H9 (cell line): ENCODE results near the gene CYP2R1. TPM values are rescaled to one million over a fixed set of nuclear protein-coding genes. Genes with fewer than 3 reads are reported as not detected.

Experiments
- DNase-seq: peaks from one replicate; pipeline ENCODE4 v3.0.0-alpha.2; 2017
- H2AFZ ChIP-seq: one replicate; pipeline ENCODE4 v1.6.1; 2013; ENCODE audit warnings: mild to moderate bottlenecking, low read length, control low read depth, moderate library complexity
- H2AK5ac ChIP-seq: 2 replicates; pipeline ENCODE4 v1.6.1; 2013; ENCODE audit warnings: low read length, control low read depth, mixed read lengths; ENCODE audit not compliant: insufficient read length
- H2BK120ac ChIP-seq: one replicate; pipeline ENCODE4 v1.6.1; 2013; ENCODE audit warnings: low read depth, mild to moderate bottlenecking, low read length, control low read depth, inconsistent platforms; ENCODE audit not compliant: poor library complexity, severe bottlenecking
- H2BK12ac ChIP-seq: 2 replicates; pipeline ENCODE4 v1.6.1; 2013; ENCODE audit warnings: low read length, control low read depth, mixed read lengths, low read depth; ENCODE audit not compliant: insufficient read length
- H2BK15ac ChIP-seq: 2 replicates; pipeline ENCODE4 v1.6.1; 2013; ENCODE audit warnings: low read depth, low read length, control low read depth
- H2BK20ac ChIP-seq: one replicate; pipeline ENCODE4 v1.6.1; 2013; ENCODE audit warnings: low read depth, mild to moderate bottlenecking, low read length, control low read depth, inconsistent platforms; ENCODE audit not compliant: poor library complexity, severe bottlenecking
- H2BK5ac ChIP-seq: 2 replicates; pipeline ENCODE4 v1.6.1; 2013; ENCODE audit warnings: low read length, control low read depth, mixed read lengths; ENCODE audit not compliant: insufficient read length
- H3K14ac ChIP-seq: 2 replicates; pipeline ENCODE4 v1.6.1; 2013; ENCODE audit warnings: low read length, control low read depth; ENCODE audit not compliant: insufficient read depth
- H3K18ac ChIP-seq: 2 replicates; pipeline ENCODE4 v1.6.1; 2013; ENCODE audit warnings: low read depth, mild to moderate bottlenecking, mixed read lengths, low read length, control low read depth; ENCODE audit not compliant: insufficient read length
- H3K23ac ChIP-seq: 2 replicates; pipeline ENCODE4 v1.6.1; 2013; ENCODE audit warnings: low read length, control low read depth, mixed read lengths, low read depth; ENCODE audit not compliant: insufficient read length
- H3K23me2 ChIP-seq: 2 replicates; pipeline ENCODE4 v1.6.1; 2013; ENCODE audit warnings: low read depth, mild to moderate bottlenecking, mixed read lengths, low read length, control low read depth; ENCODE audit not compliant: insufficient read length, poor library complexity, severe bottlenecking
- H3K27ac ChIP-seq: 2 replicates; pipeline ENCODE4 v1.5.1; 2013; ENCODE audit warnings: low read length, control low read depth, mixed read lengths, low read depth; ENCODE audit not compliant: insufficient read length
- H3K27me3 ChIP-seq: 2 replicates; pipeline ENCODE4 v1.6.1; 2013; ENCODE audit warnings: low read length, control low read depth, inconsistent platforms; ENCODE audit not compliant: insufficient read depth
- H3K4ac ChIP-seq: 2 replicates; pipeline ENCODE4 v1.6.1; 2013; ENCODE audit warnings: low read depth, mild to moderate bottlenecking, control low read depth, inconsistent platforms, low read length, moderate library complexity
- H3K4me1 ChIP-seq: 2 replicates; pipeline ENCODE4 v1.6.1; 2013; ENCODE audit warnings: low read length, control low read depth, inconsistent platforms; ENCODE audit not compliant: insufficient read depth
- H3K4me2 ChIP-seq: 2 replicates; pipeline ENCODE4 v1.6.1; 2013; ENCODE audit warnings: low read length, control low read depth, mixed read lengths; ENCODE audit not compliant: insufficient read length, insufficient read depth
- H3K56ac ChIP-seq: 2 replicates; pipeline ENCODE4 v1.6.1; 2013; ENCODE audit warnings: low read depth, mild to moderate bottlenecking, mixed read lengths, low read length, control low read depth; ENCODE audit not compliant: insufficient read length
- H3K79me1 ChIP-seq: 2 replicates; pipeline ENCODE4 v1.6.1; 2013; ENCODE audit warnings: low read depth, mild to moderate bottlenecking, moderate library complexity, low read length, control low read depth, inconsistent platforms; ENCODE audit not compliant: insufficient read depth, poor library complexity, severe bottlenecking
- H3K79me2 ChIP-seq: 2 replicates; pipeline ENCODE4 v1.6.1; 2013; ENCODE audit warnings: low read length, control low read depth, inconsistent platforms; ENCODE audit not compliant: insufficient read depth
- H3K9ac ChIP-seq: 2 replicates; pipeline ENCODE4 v1.6.1; 2013; ENCODE audit warnings: low read length, control low read depth, mixed read lengths; ENCODE audit not compliant: insufficient read length; ENCODE audit errors: extremely low read depth
- H3K9me3 ChIP-seq: one replicate; pipeline ENCODE4 v1.6.1; 2013; ENCODE audit warnings: low read depth, low read length, inconsistent platforms; ENCODE audit not compliant: control insufficient read depth
- H3T11ph ChIP-seq: one replicate; pipeline ENCODE4 v1.6.1; 2013; ENCODE audit warnings: mild to moderate bottlenecking, low read length, control low read depth, inconsistent platforms
- H4K20me1 ChIP-seq: one replicate; pipeline ENCODE4 v1.6.1; 2013; ENCODE audit not compliant: control insufficient read depth, insufficient read length, insufficient read depth
- H4K5ac ChIP-seq: 2 replicates; pipeline ENCODE4 v1.6.1; 2013; ENCODE audit warnings: low read depth, mild to moderate bottlenecking, mixed read lengths, low read length, control low read depth; ENCODE audit not compliant: insufficient read length
- H4K8ac ChIP-seq: replicated peaks from 2 replicates; pipeline ENCODE4 v1.6.1; 2013; ENCODE audit warnings: low read length, control low read depth, mixed read lengths, low read depth; ENCODE audit not compliant: insufficient read length
- H4K91ac ChIP-seq: 2 replicates; pipeline ENCODE4 v1.6.1; 2013; ENCODE audit warnings: low read depth, mild to moderate bottlenecking, moderate library complexity, mixed read lengths, low read length, control low read depth; ENCODE audit not compliant: insufficient read length
- H3K27ac Mint-ChIP-seq, 3 experiments: 2 replicates in 2 of 3; 3 replicates in 1 of 3; pipeline ENCODE4 v1.8.0; 2020 to 2021; ENCODE audit warnings: mixed read lengths in 3 of 3, mild to moderate bottlenecking in 1 of 3, moderate library complexity in 1 of 3
- H3K27me3 Mint-ChIP-seq: 2 replicates; pipeline ENCODE4 v1.8.0; 2021; ENCODE audit warnings: low read depth, mild to moderate bottlenecking, moderate library complexity, mixed read lengths
- H3K36me3 Mint-ChIP-seq, 3 experiments: 2 replicates in 2 of 3; 3 replicates in 1 of 3; pipeline ENCODE4 v1.8.0; 2020 to 2021; ENCODE audit warnings: low read depth in 3 of 3, mixed read lengths in 3 of 3; ENCODE audit not compliant: insufficient read depth in 1 of 3
- H3K4me1 Mint-ChIP-seq, 2 experiments: 2 replicates each; pipeline ENCODE4 v1.8.0; 2020; ENCODE audit warnings: mixed read lengths in 2 of 2
- H3K4me3 Mint-ChIP-seq, 2 experiments: 2 replicates in 1 of 2; 3 replicates in 1 of 2; pipeline ENCODE4 v1.8.0; 2020 to 2021; ENCODE audit warnings: mild to moderate bottlenecking in 2 of 2, mixed read lengths in 2 of 2, moderate library complexity in 1 of 2
- H3K9me3 Mint-ChIP-seq, 2 experiments: 2 replicates in 1 of 2; 3 replicates in 1 of 2; pipeline ENCODE4 v1.8.0; 2020; ENCODE audit warnings: mild to moderate bottlenecking in 2 of 2, mixed read lengths in 2 of 2, moderate library complexity in 1 of 2
- WGBS: extraction: QIAGEN DNeasy Blood & Tissue Kit; methylation state at CpG from one replicate; pipeline ENCODE4 v1.1.7; 2013; ENCODE audit warnings: missing lambda C conversion rate, low lambda C conversion rate, mixed read lengths; ENCODE audit not compliant: insufficient read length; ENCODE audit errors: extremely low coverage; 5-methylcytosine and 5-hydroxymethylcytosine counted together
- total RNA-seq: library from RNA; stranded (reverse); gene quantifications from 2 replicates; pipeline ENCODE4 v1.2.1, GENCODE V29; 2021
- TF ChIP-seq, protein P1 (sequence below): fragments of 200-600 bp; sonication (generic); conservative IDR thresholded peaks from 3 replicates; pipeline ENCODE4 v1.8.0; 2021; ENCODE audit warnings: antibody characterized with exemption, mild to moderate bottlenecking

CYP2R1 gene
- total RNA-seq, 1 experiment from 2014 or later: 10.3 TPM

DNA sequence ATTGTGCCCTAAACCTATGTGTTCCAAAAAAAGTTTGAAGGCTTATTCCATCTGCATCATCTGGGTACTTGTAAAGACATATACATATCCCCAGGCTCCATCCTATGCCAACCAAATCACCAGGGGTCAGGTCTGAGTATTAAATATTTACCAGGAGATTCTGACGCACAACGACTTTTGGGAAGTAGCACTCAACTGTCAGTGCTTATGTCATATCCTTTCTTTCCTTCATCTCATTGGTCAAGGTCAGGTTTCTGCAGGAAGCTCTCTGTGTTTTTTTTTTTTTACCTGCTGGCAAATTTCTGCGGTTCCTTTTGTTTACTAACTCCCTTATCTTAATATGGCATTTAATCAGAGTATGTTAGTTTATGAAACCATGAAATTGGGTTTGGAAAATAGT is 22.5 kb upstream of the CYP2R1 start:
- Histone ChIP-seq H3K14ac (no peak overlapping the region), H3K56ac (no peak overlapping the region), H3K4me1 (no peaks in the 10 kb centered on the region), H3K4me2 (no peak overlapping the region), H2BK20ac (no peak overlapping the region), H3K23me2 (no peaks in the 10 kb centered on the region), H3K9ac (no peak overlapping the region), H2AK5ac (no peak overlapping the region), H2AFZ (no peak overlapping the region), H3K79me1 (no peaks in the 10 kb centered on the region), H3K27me3 (no peaks in the 10 kb centered on the region), H2BK5ac (no peak overlapping the region), H3K27ac (no peak overlapping the region), H3K23ac (no peak overlapping the region), H3T11ph (no peak overlapping the region), H2BK15ac (no peak overlapping the region), H4K91ac (no peak overlapping the region), H4K20me1 (no peaks in the 10 kb centered on the region), H3K4ac (no peak overlapping the region), H3K9me3 (no peaks in the 10 kb centered on the region), H4K8ac (no peak overlapping the region), H2BK12ac (no peak overlapping the region), H2BK120ac (no peak overlapping the region), H4K5ac (no peak overlapping the region), H3K18ac (no peak overlapping the region), H3K79me2 (no peaks in the 10 kb centered on the region)
- H3K4me3 Mint-ChIP-seq: no peak overlapping the region
- TF ChIP-seq, protein P1, sequence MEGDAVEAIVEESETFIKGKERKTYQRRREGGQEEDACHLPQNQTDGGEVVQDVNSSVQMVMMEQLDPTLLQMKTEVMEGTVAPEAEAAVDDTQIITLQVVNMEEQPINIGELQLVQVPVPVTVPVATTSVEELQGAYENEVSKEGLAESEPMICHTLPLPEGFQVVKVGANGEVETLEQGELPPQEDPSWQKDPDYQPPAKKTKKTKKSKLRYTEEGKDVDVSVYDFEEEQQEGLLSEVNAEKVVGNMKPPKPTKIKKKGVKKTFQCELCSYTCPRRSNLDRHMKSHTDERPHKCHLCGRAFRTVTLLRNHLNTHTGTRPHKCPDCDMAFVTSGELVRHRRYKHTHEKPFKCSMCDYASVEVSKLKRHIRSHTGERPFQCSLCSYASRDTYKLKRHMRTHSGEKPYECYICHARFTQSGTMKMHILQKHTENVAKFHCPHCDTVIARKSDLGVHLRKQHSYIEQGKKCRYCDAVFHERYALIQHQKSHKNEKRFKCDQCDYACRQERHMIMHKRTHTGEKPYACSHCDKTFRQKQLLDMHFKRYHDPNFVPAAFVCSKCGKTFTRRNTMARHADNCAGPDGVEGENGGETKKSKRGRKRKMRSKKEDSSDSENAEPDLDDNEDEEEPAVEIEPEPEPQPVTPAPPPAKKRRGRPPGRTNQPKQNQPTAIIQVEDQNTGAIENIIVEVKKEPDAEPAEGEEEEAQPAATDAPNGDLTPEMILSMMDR: no peak
- H3K9me3 Mint-ChIP-seq: peaks cover 0 to 6% of the 10 kb centered on the region in 2 experiments; a peak in 2 of 5 replicates
- no CpG with 5 or more reads among the region's 3 CpGs for WGBS
- DNase-seq: no peak
- no peaks in the 10 kb centered on the region for H3K36me3 Mint-ChIP-seq
- no peaks in the 10 kb centered on the region for H3K4me1 Mint-ChIP-seq
- H3K27ac Mint-ChIP-seq: no peak overlapping the region
- peaks cover 7% of the 10 kb centered on the region; the same call in 1 of the 2 replicates for H3K27me3 Mint-ChIP-seq
